H9 (cell line): Measurements from ENCODE around the gene AMIGO1. TPM values are rescaled to one million over a fixed set of nuclear protein-coding genes. Genes with fewer than 3 reads are reported as not detected.

Experiments
- DNase-seq: peaks from one replicate; pipeline ENCODE4 v3.0.0-alpha.2; 2017
- H2AFZ ChIP-seq: one replicate; pipeline ENCODE4 v1.6.1; 2013; ENCODE audit warnings: mild to moderate bottlenecking, low read length, control low read depth, moderate library complexity
- H2AK5ac ChIP-seq: 2 replicates; pipeline ENCODE4 v1.6.1; 2013; ENCODE audit warnings: low read length, control low read depth, mixed read lengths; ENCODE audit not compliant: insufficient read length
- H2BK120ac ChIP-seq: one replicate; pipeline ENCODE4 v1.6.1; 2013; ENCODE audit warnings: low read depth, mild to moderate bottlenecking, low read length, control low read depth, inconsistent platforms; ENCODE audit not compliant: poor library complexity, severe bottlenecking
- H2BK12ac ChIP-seq: 2 replicates; pipeline ENCODE4 v1.6.1; 2013; ENCODE audit warnings: low read length, control low read depth, mixed read lengths, low read depth; ENCODE audit not compliant: insufficient read length
- H2BK15ac ChIP-seq: 2 replicates; pipeline ENCODE4 v1.6.1; 2013; ENCODE audit warnings: low read depth, low read length, control low read depth
- H2BK20ac ChIP-seq: one replicate; pipeline ENCODE4 v1.6.1; 2013; ENCODE audit warnings: low read depth, mild to moderate bottlenecking, low read length, control low read depth, inconsistent platforms; ENCODE audit not compliant: poor library complexity, severe bottlenecking
- H2BK5ac ChIP-seq: 2 replicates; pipeline ENCODE4 v1.6.1; 2013; ENCODE audit warnings: low read length, control low read depth, mixed read lengths; ENCODE audit not compliant: insufficient read length
- H3K14ac ChIP-seq: 2 replicates; pipeline ENCODE4 v1.6.1; 2013; ENCODE audit warnings: low read length, control low read depth; ENCODE audit not compliant: insufficient read depth
- H3K18ac ChIP-seq: 2 replicates; pipeline ENCODE4 v1.6.1; 2013; ENCODE audit warnings: low read depth, mild to moderate bottlenecking, mixed read lengths, low read length, control low read depth; ENCODE audit not compliant: insufficient read length
- H3K23ac ChIP-seq: 2 replicates; pipeline ENCODE4 v1.6.1; 2013; ENCODE audit warnings: low read length, control low read depth, mixed read lengths, low read depth; ENCODE audit not compliant: insufficient read length
- H3K23me2 ChIP-seq: 2 replicates; pipeline ENCODE4 v1.6.1; 2013; ENCODE audit warnings: low read depth, mild to moderate bottlenecking, mixed read lengths, low read length, control low read depth; ENCODE audit not compliant: insufficient read length, poor library complexity, severe bottlenecking
- H3K27ac ChIP-seq: 2 replicates; pipeline ENCODE4 v1.5.1; 2013; ENCODE audit warnings: low read length, control low read depth, mixed read lengths, low read depth; ENCODE audit not compliant: insufficient read length
- H3K27me3 ChIP-seq: 2 replicates; pipeline ENCODE4 v1.6.1; 2013; ENCODE audit warnings: low read length, control low read depth, inconsistent platforms; ENCODE audit not compliant: insufficient read depth
- H3K4ac ChIP-seq: 2 replicates; pipeline ENCODE4 v1.6.1; 2013; ENCODE audit warnings: low read depth, mild to moderate bottlenecking, control low read depth, inconsistent platforms, low read length, moderate library complexity
- H3K4me1 ChIP-seq: 2 replicates; pipeline ENCODE4 v1.6.1; 2013; ENCODE audit warnings: low read length, control low read depth, inconsistent platforms; ENCODE audit not compliant: insufficient read depth
- H3K4me2 ChIP-seq: 2 replicates; pipeline ENCODE4 v1.6.1; 2013; ENCODE audit warnings: low read length, control low read depth, mixed read lengths; ENCODE audit not compliant: insufficient read length, insufficient read depth
- H3K56ac ChIP-seq: 2 replicates; pipeline ENCODE4 v1.6.1; 2013; ENCODE audit warnings: low read depth, mild to moderate bottlenecking, mixed read lengths, low read length, control low read depth; ENCODE audit not compliant: insufficient read length
- H3K79me1 ChIP-seq: 2 replicates; pipeline ENCODE4 v1.6.1; 2013; ENCODE audit warnings: low read depth, mild to moderate bottlenecking, moderate library complexity, low read length, control low read depth, inconsistent platforms; ENCODE audit not compliant: insufficient read depth, poor library complexity, severe bottlenecking
- H3K79me2 ChIP-seq: 2 replicates; pipeline ENCODE4 v1.6.1; 2013; ENCODE audit warnings: low read length, control low read depth, inconsistent platforms; ENCODE audit not compliant: insufficient read depth
- H3K9ac ChIP-seq: 2 replicates; pipeline ENCODE4 v1.6.1; 2013; ENCODE audit warnings: low read length, control low read depth, mixed read lengths; ENCODE audit not compliant: insufficient read length; ENCODE audit errors: extremely low read depth
- H3K9me3 ChIP-seq: one replicate; pipeline ENCODE4 v1.6.1; 2013; ENCODE audit warnings: low read depth, low read length, inconsistent platforms; ENCODE audit not compliant: control insufficient read depth
- H3T11ph ChIP-seq: one replicate; pipeline ENCODE4 v1.6.1; 2013; ENCODE audit warnings: mild to moderate bottlenecking, low read length, control low read depth, inconsistent platforms
- H4K20me1 ChIP-seq: one replicate; pipeline ENCODE4 v1.6.1; 2013; ENCODE audit not compliant: control insufficient read depth, insufficient read length, insufficient read depth
- H4K5ac ChIP-seq: 2 replicates; pipeline ENCODE4 v1.6.1; 2013; ENCODE audit warnings: low read depth, mild to moderate bottlenecking, mixed read lengths, low read length, control low read depth; ENCODE audit not compliant: insufficient read length
- H4K8ac ChIP-seq: replicated peaks from 2 replicates; pipeline ENCODE4 v1.6.1; 2013; ENCODE audit warnings: low read length, control low read depth, mixed read lengths, low read depth; ENCODE audit not compliant: insufficient read length
- H4K91ac ChIP-seq: 2 replicates; pipeline ENCODE4 v1.6.1; 2013; ENCODE audit warnings: low read depth, mild to moderate bottlenecking, moderate library complexity, mixed read lengths, low read length, control low read depth; ENCODE audit not compliant: insufficient read length
- H3K27ac Mint-ChIP-seq, 3 experiments: 2 replicates in 2 of 3; 3 replicates in 1 of 3; pipeline ENCODE4 v1.8.0; 2020 to 2021; ENCODE audit warnings: mixed read lengths in 3 of 3, mild to moderate bottlenecking in 1 of 3, moderate library complexity in 1 of 3
- H3K27me3 Mint-ChIP-seq: 2 replicates; pipeline ENCODE4 v1.8.0; 2021; ENCODE audit warnings: low read depth, mild to moderate bottlenecking, moderate library complexity, mixed read lengths
- H3K36me3 Mint-ChIP-seq, 3 experiments: 2 replicates in 2 of 3; 3 replicates in 1 of 3; pipeline ENCODE4 v1.8.0; 2020 to 2021; ENCODE audit warnings: low read depth in 3 of 3, mixed read lengths in 3 of 3; ENCODE audit not compliant: insufficient read depth in 1 of 3
- H3K4me1 Mint-ChIP-seq, 2 experiments: 2 replicates each; pipeline ENCODE4 v1.8.0; 2020; ENCODE audit warnings: mixed read lengths in 2 of 2
- H3K4me3 Mint-ChIP-seq, 2 experiments: 2 replicates in 1 of 2; 3 replicates in 1 of 2; pipeline ENCODE4 v1.8.0; 2020 to 2021; ENCODE audit warnings: mild to moderate bottlenecking in 2 of 2, mixed read lengths in 2 of 2, moderate library complexity in 1 of 2
- H3K9me3 Mint-ChIP-seq, 2 experiments: 2 replicates in 1 of 2; 3 replicates in 1 of 2; pipeline ENCODE4 v1.8.0; 2020; ENCODE audit warnings: mild to moderate bottlenecking in 2 of 2, mixed read lengths in 2 of 2, moderate library complexity in 1 of 2
- WGBS: extraction: QIAGEN DNeasy Blood & Tissue Kit; methylation state at CpG from one replicate; pipeline ENCODE4 v1.1.7; 2013; ENCODE audit warnings: missing lambda C conversion rate, low lambda C conversion rate, mixed read lengths; ENCODE audit not compliant: insufficient read length; ENCODE audit errors: extremely low coverage; 5-methylcytosine and 5-hydroxymethylcytosine counted together
- total RNA-seq: library from RNA; stranded (reverse); gene quantifications from 2 replicates; pipeline ENCODE4 v1.2.1, GENCODE V29; 2021
- TF ChIP-seq, protein P1 (sequence below): fragments of 200-600 bp; sonication (generic); conservative IDR thresholded peaks from 3 replicates; pipeline ENCODE4 v1.8.0; 2021; ENCODE audit warnings: antibody characterized with exemption, mild to moderate bottlenecking

Gene AMIGO1
- total RNA-seq, 1 experiment from 2014 or later = 4.1 TPM

GRCh38 chr1:109466452-109467300, 42.9 kb downstream of the AMIGO1 start, which contains the start of gene SYPL2:
Gene SYPL2, plus strand, starts transcription at chr1:109466546. Its CDS starts 298 bp downstream, at chr1:109466844.
- Histone ChIP-seq H3K4me1 (no peaks in the 10 kb centered on the region; the same call in 1 of the 2 replicates), H3K56ac (no peak within 1 kb of the TSS), H3K79me1 (no peaks in the 10 kb centered on the region), H3K9me3 (no peaks in the 10 kb centered on the region), H2AFZ (peak within 1 kb of the TSS; percentile 75), H3K14ac (peak within 1 kb of the TSS; percentile 56; the same call in 1 of the 2 replicates), H4K8ac (no peak within 1 kb of the TSS), H3K4me2 (peak within 1 kb of the TSS; percentile 67), H3K23ac (no peak within 1 kb of the TSS), H3T11ph (no peak within 1 kb of the TSS), H2BK20ac (no peak within 1 kb of the TSS), H4K20me1 (no peaks in the 10 kb centered on the region), H3K27me3 (peaks cover 14% of the 10 kb centered on the region; the same call in 1 of the 2 replicates), H4K91ac (no peak within 1 kb of the TSS), H2BK120ac (no peak within 1 kb of the TSS), H2BK15ac (no peak within 1 kb of the TSS), H2AK5ac (no peak within 1 kb of the TSS), H3K4ac (no peak within 1 kb of the TSS), H2BK5ac (no peak within 1 kb of the TSS), H4K5ac (no peak within 1 kb of the TSS), H3K9ac (peak within 1 kb of the TSS; percentile 39), H2BK12ac (no peak within 1 kb of the TSS), H3K79me2 (no peaks in the 10 kb centered on the region), H3K23me2 (peaks cover 15% of the 10 kb centered on the region), H3K18ac (no peak within 1 kb of the TSS), H3K27ac (no peak within 1 kb of the TSS)
- Mint-ChIP-seq H3K9me3 (peaks cover 0 to 3% of the 10 kb centered on the region in 2 experiments; a peak in 1 of 5 replicates), H3K27me3 (peaks cover 85% of the 10 kb centered on the region), H3K4me1 (peaks cover 21 to 22% of the 10 kb centered on the region in 2 experiments), H3K4me3 (peak within 1 kb of the TSS; percentile 66 to 82), H3K27ac (no peak within 1 kb of the TSS), H3K36me3 (no peaks in the 10 kb centered on the region)
- no CpG with 5 or more reads among the region's 88 CpGs for WGBS
- TF ChIP-seq, protein P1, sequence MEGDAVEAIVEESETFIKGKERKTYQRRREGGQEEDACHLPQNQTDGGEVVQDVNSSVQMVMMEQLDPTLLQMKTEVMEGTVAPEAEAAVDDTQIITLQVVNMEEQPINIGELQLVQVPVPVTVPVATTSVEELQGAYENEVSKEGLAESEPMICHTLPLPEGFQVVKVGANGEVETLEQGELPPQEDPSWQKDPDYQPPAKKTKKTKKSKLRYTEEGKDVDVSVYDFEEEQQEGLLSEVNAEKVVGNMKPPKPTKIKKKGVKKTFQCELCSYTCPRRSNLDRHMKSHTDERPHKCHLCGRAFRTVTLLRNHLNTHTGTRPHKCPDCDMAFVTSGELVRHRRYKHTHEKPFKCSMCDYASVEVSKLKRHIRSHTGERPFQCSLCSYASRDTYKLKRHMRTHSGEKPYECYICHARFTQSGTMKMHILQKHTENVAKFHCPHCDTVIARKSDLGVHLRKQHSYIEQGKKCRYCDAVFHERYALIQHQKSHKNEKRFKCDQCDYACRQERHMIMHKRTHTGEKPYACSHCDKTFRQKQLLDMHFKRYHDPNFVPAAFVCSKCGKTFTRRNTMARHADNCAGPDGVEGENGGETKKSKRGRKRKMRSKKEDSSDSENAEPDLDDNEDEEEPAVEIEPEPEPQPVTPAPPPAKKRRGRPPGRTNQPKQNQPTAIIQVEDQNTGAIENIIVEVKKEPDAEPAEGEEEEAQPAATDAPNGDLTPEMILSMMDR = no peak
- DNase-seq = peak; percentile 81
